ENCODE data around the gene AP5Z1. TPM values are rescaled to one million over a fixed set of nuclear protein-coding genes. Genes with fewer than 3 reads are reported as not detected.
A peak's percentile ranks its signal among the peaks of the same experiment; 100 is the strongest.

The AP5Z1 gene
- total and polyA plus RNA-seq, 5 donors: 10.5 to 17.3 (median 14.7) TPM

DNA sequence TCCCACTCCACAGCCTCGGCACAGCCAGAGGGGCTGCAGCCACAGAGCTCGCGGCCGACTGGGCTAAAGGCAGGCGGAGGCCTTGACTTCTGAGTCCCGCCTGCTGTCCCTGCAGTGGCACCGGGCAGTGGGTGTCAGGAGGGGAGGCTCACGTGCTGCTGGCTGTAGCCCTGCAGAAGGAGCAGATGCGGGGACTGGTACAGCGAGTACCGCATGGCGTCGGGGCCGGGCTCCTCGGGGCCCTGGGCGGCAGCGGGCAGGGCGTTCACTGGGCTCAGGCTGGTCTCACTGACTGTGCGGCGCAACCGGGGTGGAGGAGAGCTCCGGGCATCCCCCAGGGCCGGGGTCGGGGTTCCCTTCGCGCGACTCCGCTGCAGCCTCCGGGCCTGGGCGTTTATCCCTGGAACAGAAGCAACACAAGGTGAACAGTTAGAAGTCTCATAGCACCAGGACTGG, 60.8 kb downstream of the AP5Z1 start:
- H3K4me3 ChIP-seq (ENCODE audit: low read length): no peak overlapping the region
- DNase-seq: peak in 2 of 3 donors; percentile 46 to 47
- no peaks in the 10 kb centered on the region for H3K4me1 ChIP-seq (ENCODE audit: control insufficient read depth, insufficient read depth, low read length)
- no peak overlapping the region for H3K27ac ChIP-seq (ENCODE audit: low read length)
- 96% methylated on average over 30 of the region's 30 CpGs for WGBS
- no peaks in the 10 kb centered on the region for H3K9me3 ChIP-seq (ENCODE audit: control insufficient read depth, low read length)
- no peak for ATAC-seq
- intact Hi-C loops (cut with DNase I): loop anchor here in 3 of 4 donors (10.0 kb wide), 2 partner anchors 49 to 249 kb away; partner anchors contain the start of gene RADIL (in 1 of the 3)
- no peaks in the 10 kb centered on the region for H3K27me3 ChIP-seq (ENCODE audit: control insufficient read depth, insufficient read depth)

DNA sequence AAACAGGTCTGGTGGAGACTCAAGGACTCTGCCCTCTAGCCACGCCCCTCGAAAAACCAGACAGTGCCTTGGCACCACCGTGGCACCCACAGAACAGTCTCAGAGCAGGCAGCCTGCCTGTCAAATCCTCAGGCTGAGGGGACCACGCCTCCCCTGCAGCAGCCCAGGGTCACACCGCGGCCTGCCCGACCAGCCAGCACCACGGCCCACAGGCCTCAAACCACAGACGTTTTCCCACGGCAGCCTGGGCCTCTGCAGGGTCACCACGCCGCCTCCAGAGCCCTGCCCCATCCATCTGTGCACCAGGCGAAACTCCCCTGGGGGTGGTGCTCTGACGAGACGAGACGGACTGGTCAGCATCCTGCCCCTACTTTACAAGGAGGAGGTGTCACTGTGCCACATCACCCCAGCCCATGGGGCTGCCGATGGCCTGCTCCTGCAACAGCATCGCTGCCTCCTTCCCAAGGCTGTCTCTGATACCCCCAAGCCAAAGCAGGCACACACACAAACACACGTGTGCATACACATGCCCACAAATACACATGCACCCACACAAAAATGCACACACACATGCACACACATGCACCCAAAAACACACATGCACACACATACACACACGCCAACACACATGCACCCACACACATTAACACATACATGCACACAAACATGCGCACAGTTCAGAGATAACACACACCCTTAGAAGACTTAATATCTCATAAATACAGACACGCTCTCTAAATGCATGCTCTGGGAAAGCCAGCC, 61.8 kb downstream of the AP5Z1 start:
- no peak overlapping the region for H3K27ac ChIP-seq (ENCODE audit: low read length)
- H3K9me3 ChIP-seq (ENCODE audit: control insufficient read depth, low read length): no peaks in the 10 kb centered on the region
- no peaks in the 10 kb centered on the region for H3K27me3 ChIP-seq (ENCODE audit: control insufficient read depth, insufficient read depth)
- ATAC-seq (peak; percentile 3 to 15), DNase-seq (peak in 2 of 3 donors; percentile 47 to 67)
- no peak overlapping the region for H3K4me3 ChIP-seq (ENCODE audit: low read length)
- no peaks in the 10 kb centered on the region for H3K4me1 ChIP-seq (ENCODE audit: control insufficient read depth, insufficient read depth, low read length)
- WGBS: 67% methylated on average over 22 of the region's 22 CpGs
- intact Hi-C loops (cut with DNase I): loop anchor here in 3 of 4 donors (10.0 kb wide), 2 partner anchors 48 to 248 kb away; partner anchors contain the start of gene RADIL (in 1 of the 3)

GRCh38 chr7:4837803-4838625, 62.6 kb downstream of the AP5Z1 start:
- no peak overlapping the region for H3K27ac ChIP-seq (ENCODE audit: low read length)
- DNase-seq: peak in 2 of 3 donors; percentile 45 to 48

GRCh38 chr7:4838626-4839334, 63.4 kb downstream of the AP5Z1 start:
- Histone ChIP-seq H3K27me3 (ENCODE audit: control insufficient read depth, insufficient read depth) (no peaks in the 10 kb centered on the region), H3K9me3 (ENCODE audit: control insufficient read depth, low read length) (no peaks in the 10 kb centered on the region), H3K4me1 (ENCODE audit: control insufficient read depth, insufficient read depth, low read length) (no peaks in the 10 kb centered on the region), H3K4me3 (ENCODE audit: low read length) (no peak overlapping the region), H3K27ac (ENCODE audit: low read length) (no peak overlapping the region)
- 92% methylated on average over 21 of the region's 21 CpGs for WGBS
- DNase-seq (peak in 1 of 3 donors; percentile 41), ATAC-seq (no peak)
- intact Hi-C loops (cut with DNase I): loop anchor here in 3 of 4 donors (10.0 kb wide), 2 partner anchors 46 to 246 kb away; partner anchors contain the start of gene RADIL (in 1 of the 3)

More at GRCh38 chr7:4837803-4838625, 62.6 kb downstream of the AP5Z1 start:
- Histone ChIP-seq H3K27me3 (ENCODE audit: control insufficient read depth, insufficient read depth) (no peaks in the 10 kb centered on the region), H3K4me1 (ENCODE audit: control insufficient read depth, insufficient read depth, low read length) (no peaks in the 10 kb centered on the region), H3K9me3 (ENCODE audit: control insufficient read depth, low read length) (no peaks in the 10 kb centered on the region), H3K4me3 (ENCODE audit: low read length) (no peak overlapping the region)
- intact Hi-C loops (cut with DNase I): loop anchor here in 3 of 4 donors (10.0 kb wide), 2 partner anchors 47 to 247 kb away; partner anchors contain the start of gene RADIL (in 1 of the 3)
- ATAC-seq: no peak
- WGBS: 45% methylated on average over 30 of the region's 30 CpGs

GRCh38 chr7:4840079-4840501, 64.7 kb downstream of the AP5Z1 start:
- DNase-seq (peak in 1 of 3 donors; percentile 30), ATAC-seq (no peak)
- no peaks in the 10 kb centered on the region for H3K27me3 ChIP-seq (ENCODE audit: control insufficient read depth, insufficient read depth)
- H3K27ac ChIP-seq (ENCODE audit: low read length): no peak overlapping the region
- intact Hi-C loops (cut with DNase I): no loop called here
- no peaks in the 10 kb centered on the region for H3K4me1 ChIP-seq (ENCODE audit: control insufficient read depth, insufficient read depth, low read length)
- no peak overlapping the region for H3K4me3 ChIP-seq (ENCODE audit: low read length)
- no peaks in the 10 kb centered on the region for H3K9me3 ChIP-seq (ENCODE audit: control insufficient read depth, low read length)
- 88% methylated on average over 16 of the region's 16 CpGs for WGBS

Small RNA genes lying within 50 kb of the gene (microRNA-seq; reads per million reads assigned to microRNA genes)
- 0 reads per million in 2 donors for gene MIR4656

Other genes starting within 250 kb of the AP5Z1 start
- gene FOXK1, start 93.3 kb upstream of the AP5Z1 start, total RNA-seq: 10 to 100 TPM; 15.4 to 22.4 (median 20.3) TPM
- gene FOXK1, start 93.3 kb upstream of the AP5Z1 start, polyA plus RNA-seq: 10.9 TPM
- gene PAPOLB, start 86.4 kb downstream of the AP5Z1 start, total RNA-seq: under 1 TPM; 0.23 to 0.39 (median 0.30) TPM
- 0.16 TPM for gene PAPOLB, start 86.4 kb downstream of the AP5Z1 start, polyA plus RNA-seq
- 10 to 100 TPM in 2 of 4 donors, 1 to 10 TPM in 2; 6.9 to 12.0 (median 9.4) TPM for gene RADIL, start 108.1 kb downstream of the AP5Z1 start, total RNA-seq
- gene RADIL, start 108.1 kb downstream of the AP5Z1 start, polyA plus RNA-seq: 4.7 TPM
- gene MMD2, start 183.6 kb downstream of the AP5Z1 start, total RNA-seq: not detected
- gene MMD2, start 183.6 kb downstream of the AP5Z1 start, polyA plus RNA-seq: not detected

Data from right cardiac atrium (tissue), 5 donors.